Activated T-helper 17 cell treated with anti-CD3 and anti-CD28 coated beads, Interleukin-2, amount 50 U/mL, for 72 hours (primary cell): ENCODE measurements around the gene PLXDC1. TPM values are rescaled to one million over a fixed set of nuclear protein-coding genes. Genes with fewer than 3 reads are reported as not detected.
"Not testable (repeated sequence)": the region's sequence is repeated elsewhere in the genome, so short reads cannot be mapped to it uniquely, and the experiment has no call there.

Experiments used
- ATAC-seq: fragments of 150-1000 bp; cut with Tn5 transposase; replicated peaks from 2 replicates; pipeline ENCODE4 v1.10.0; 2021; ENCODE audit warnings: mild to moderate bottlenecking, moderate library complexity
- H3K27ac Mint-ChIP-seq: one replicate; pipeline ENCODE4 v1.8.0; 2022; ENCODE audit warnings: mixed read lengths
- H3K27me3 Mint-ChIP-seq: one replicate; pipeline ENCODE4 v1.8.0; 2022; ENCODE audit warnings: mixed read lengths
- H3K36me3 Mint-ChIP-seq: one replicate; pipeline ENCODE4 v1.8.0; 2022; ENCODE audit warnings: low read depth, mild to moderate bottlenecking, mixed read lengths
- H3K4me1 Mint-ChIP-seq: one replicate; pipeline ENCODE4 v1.8.0; 2022; ENCODE audit warnings: mixed read lengths
- H3K4me3 Mint-ChIP-seq: one replicate; pipeline ENCODE4 v1.8.0; 2022; ENCODE audit warnings: mild to moderate bottlenecking, mixed read lengths
- H3K9me3 Mint-ChIP-seq: one replicate; pipeline ENCODE4 v1.8.0; 2022; ENCODE audit warnings: mixed read lengths
- total RNA-seq, 2 donors: library from RNA; stranded (reverse); gene quantifications; one replicate each; pipeline ENCODE4 v1.2.3, GENCODE V29; 2022

Gene PLXDC1
- total RNA-seq, 2 donors from 2014 or later: 0.41 to 2.1 TPM

GRCh38 chr17:39074676-39075075, 76.8 kb downstream of the PLXDC1 start:
- Mint-ChIP-seq H3K27me3 (no peaks in the 10 kb centered on the region), H3K4me3 (no peak overlapping the region), H3K9me3 (no peaks in the 10 kb centered on the region), H3K36me3 (no peaks in the 10 kb centered on the region), H3K27ac (no peak overlapping the region), H3K4me1 (no peaks in the 10 kb centered on the region)
- ATAC-seq: no peak

GRCh38 chr17:39073916-39074315, 77.5 kb downstream of the PLXDC1 start:
- no peak overlapping the region for H3K4me3 Mint-ChIP-seq

GRCh38 chr17:39073353-39073752, 78.1 kb downstream of the PLXDC1 start:
- no peaks in the 10 kb centered on the region for H3K4me1 Mint-ChIP-seq
- no peaks in the 10 kb centered on the region for H3K27me3 Mint-ChIP-seq
- no peaks in the 10 kb centered on the region for H3K36me3 Mint-ChIP-seq
- no peak overlapping the region for H3K27ac Mint-ChIP-seq
- ATAC-seq: no peak
- no peak overlapping the region for H3K4me3 Mint-ChIP-seq
- no peaks in the 10 kb centered on the region for H3K9me3 Mint-ChIP-seq

More at GRCh38 chr17:39073916-39074315, 77.5 kb downstream of the PLXDC1 start:
- no peak for ATAC-seq
- H3K4me1 Mint-ChIP-seq: no peaks in the 10 kb centered on the region
- H3K9me3 Mint-ChIP-seq: no peaks in the 10 kb centered on the region
- no peak overlapping the region for H3K27ac Mint-ChIP-seq
- no peaks in the 10 kb centered on the region for H3K27me3 Mint-ChIP-seq
- no peaks in the 10 kb centered on the region for H3K36me3 Mint-ChIP-seq

- no peaks in the 10 kb centered on the region for H3K27me3 Mint-ChIP-seq
- no peak overlapping the region for H3K4me3 Mint-ChIP-seq
- H3K36me3 Mint-ChIP-seq: no peaks in the 10 kb centered on the region
- H3K9me3 Mint-ChIP-seq: no peaks in the 10 kb centered on the region
- H3K4me1 Mint-ChIP-seq: no peaks in the 10 kb centered on the region
- ATAC-seq: no peak
- no peak overlapping the region for H3K27ac Mint-ChIP-seq
Measured at GRCh38 chr17:39071573-39071972, 79.9 kb downstream of the PLXDC1 start.

DNA sequence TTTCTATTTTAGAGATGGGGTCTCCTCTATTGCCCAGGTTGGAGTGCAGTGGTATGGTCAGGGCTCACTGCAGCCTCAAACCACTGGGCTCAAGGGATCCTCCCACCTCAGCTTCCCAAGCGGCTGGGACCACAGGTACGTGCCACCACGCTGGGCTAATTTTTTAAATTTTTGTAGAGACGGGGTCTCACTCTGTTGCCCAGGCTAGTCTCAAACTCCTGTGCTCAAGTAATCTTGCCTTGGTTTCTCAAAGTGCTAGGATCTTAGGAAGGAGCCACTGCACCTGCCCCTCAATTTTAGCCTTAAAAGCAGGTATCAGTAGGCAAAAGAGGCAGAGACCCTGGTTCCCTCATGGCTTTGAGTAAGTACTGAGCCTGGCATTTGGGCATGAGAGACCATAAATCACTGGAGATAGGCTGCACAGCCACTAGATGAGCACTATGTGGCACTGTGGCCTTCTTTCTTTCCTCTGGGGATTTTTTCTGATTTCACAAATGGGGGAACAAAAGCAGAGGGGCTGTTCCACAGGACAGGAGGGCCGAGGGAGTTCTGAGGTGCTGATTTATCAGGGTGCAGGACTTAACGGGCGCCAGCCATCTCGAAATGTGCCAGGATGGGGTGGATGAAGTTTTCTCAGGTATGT, 82.2 kb downstream of the PLXDC1 start:
- Mint-ChIP-seq H3K27me3 (no peaks in the 10 kb centered on the region), H3K27ac (peak overlapping the region; percentile 10), H3K36me3 (no peaks in the 10 kb centered on the region), H3K4me3 (no peak overlapping the region), H3K9me3 (no peaks in the 10 kb centered on the region), H3K4me1 (no peaks in the 10 kb centered on the region)
- no peak for ATAC-seq

GRCh38 chr17:39064819-39065218, 86.6 kb downstream of the PLXDC1 start:
- no peaks in the 10 kb centered on the region for H3K9me3 Mint-ChIP-seq
- no peak for ATAC-seq
- no peak overlapping the region for H3K27ac Mint-ChIP-seq
- no peaks in the 10 kb centered on the region for H3K36me3 Mint-ChIP-seq
- no peaks in the 10 kb centered on the region for H3K4me1 Mint-ChIP-seq
- no peaks in the 10 kb centered on the region for H3K27me3 Mint-ChIP-seq
- H3K4me3 Mint-ChIP-seq: no peak overlapping the region

GRCh38 chr17:39064374-39064773, 87.1 kb downstream of the PLXDC1 start:
- ATAC-seq: no peak
- Mint-ChIP-seq H3K4me1 (no peaks in the 10 kb centered on the region), H3K9me3 (no peaks in the 10 kb centered on the region), H3K27me3 (no peaks in the 10 kb centered on the region), H3K4me3 (no peak overlapping the region), H3K27ac (no peak overlapping the region), H3K36me3 (no peaks in the 10 kb centered on the region)

DNA sequence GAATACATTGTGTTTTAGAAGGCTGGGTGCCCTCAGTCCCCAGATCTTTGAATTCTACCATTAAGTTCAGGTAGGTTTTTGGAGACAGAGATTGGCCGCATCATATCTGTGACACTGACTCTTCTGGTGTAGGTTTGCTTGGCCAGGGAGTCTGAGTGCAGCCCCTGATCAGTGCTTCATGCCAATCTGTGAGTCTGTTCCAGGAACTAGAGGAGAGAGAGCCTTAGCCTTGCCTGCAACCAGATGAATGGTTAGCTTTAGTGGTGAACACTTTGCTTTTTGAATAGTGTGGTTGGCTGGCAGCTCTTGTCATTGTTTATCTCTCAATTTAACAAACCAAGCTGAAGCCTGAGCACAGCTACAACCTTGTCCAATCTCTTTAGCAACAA, 87.8 kb downstream of the PLXDC1 start:
- no peaks in the 10 kb centered on the region for H3K36me3 Mint-ChIP-seq
- H3K4me3 Mint-ChIP-seq: no peak overlapping the region
- no peaks in the 10 kb centered on the region for H3K9me3 Mint-ChIP-seq
- no peak for ATAC-seq
- H3K27me3 Mint-ChIP-seq: no peaks in the 10 kb centered on the region
- no peak overlapping the region for H3K27ac Mint-ChIP-seq
- no peaks in the 10 kb centered on the region for H3K4me1 Mint-ChIP-seq

GRCh38 chr17:39062846-39063680, 88.4 kb downstream of the PLXDC1 start:
- Mint-ChIP-seq H3K27ac (no peak overlapping the region), H3K4me1 (no peaks in the 10 kb centered on the region), H3K4me3 (no peak overlapping the region), H3K27me3 (no peaks in the 10 kb centered on the region), H3K36me3 (no peaks in the 10 kb centered on the region), H3K9me3 (no peaks in the 10 kb centered on the region)
- no peak for ATAC-seq

DNA sequence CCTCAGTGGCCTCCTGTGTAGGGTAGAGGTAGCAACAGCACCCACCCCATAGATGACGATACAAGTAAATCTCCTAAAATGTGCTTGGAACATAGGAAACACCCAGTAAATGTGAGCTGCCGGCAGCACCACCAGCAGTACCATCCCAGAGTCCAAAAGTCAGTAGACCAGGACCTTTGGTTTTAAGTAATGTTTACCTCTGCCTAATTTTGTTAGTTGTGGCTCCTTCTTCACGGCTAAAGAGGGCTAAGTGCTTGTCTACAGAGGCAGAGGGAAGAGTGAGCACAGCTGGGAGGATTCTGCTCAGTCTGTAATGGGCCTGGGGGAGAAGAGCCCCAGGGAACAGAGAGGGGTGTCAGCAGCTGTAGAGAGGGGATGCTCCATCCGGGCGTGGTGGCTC, 92.9 kb downstream of the PLXDC1 start:
- Mint-ChIP-seq H3K4me3 (peak overlapping the region; percentile 80), H3K36me3 (peaks cover 5% of the 10 kb centered on the region), H3K27ac (no peak overlapping the region), H3K9me3 (no peaks in the 10 kb centered on the region), H3K27me3 (peaks cover under 1% of the 10 kb centered on the region), H3K4me1 (no peaks in the 10 kb centered on the region)
- ATAC-seq: no peak

GRCh38 chr17:39057701-39058206, 93.7 kb downstream of the PLXDC1 start:
- Mint-ChIP-seq H3K4me1 (no peaks in the 10 kb centered on the region), H3K4me3 (peak overlapping the region; percentile 80), H3K27me3 (peaks cover 5% of the 10 kb centered on the region), H3K36me3 (peaks cover 5% of the 10 kb centered on the region), H3K27ac (peak overlapping the region; percentile 90), H3K9me3 (no peaks in the 10 kb centered on the region)
- ATAC-seq: no peak

DNA sequence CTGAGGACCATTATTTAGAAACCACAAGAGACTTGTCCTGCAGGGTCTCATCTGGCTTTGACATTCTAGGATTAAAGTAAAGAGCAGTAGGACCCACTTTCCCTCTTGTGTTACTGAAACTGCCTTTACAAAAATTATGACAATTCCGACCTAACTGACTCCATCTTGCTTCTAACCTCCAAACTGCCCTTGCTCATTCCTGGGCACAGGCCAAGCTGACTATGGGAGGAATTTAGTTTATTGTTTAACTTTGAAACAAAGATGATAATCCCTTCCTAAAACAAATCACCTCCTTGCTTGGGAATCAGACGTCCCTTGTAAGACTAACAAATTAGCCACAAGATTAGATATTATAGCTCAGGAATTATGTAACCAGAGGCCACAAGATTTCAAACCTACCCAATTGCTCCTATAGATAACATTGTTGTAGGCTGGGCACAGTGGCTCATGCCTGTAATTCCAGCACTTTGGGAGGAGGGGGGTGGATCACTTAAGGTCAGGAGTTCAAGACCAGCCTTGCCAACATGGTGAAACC, 97.3 kb downstream of the PLXDC1 start:
- Mint-ChIP-seq H3K4me1 (no peaks in the 10 kb centered on the region), H3K9me3 (no peaks in the 10 kb centered on the region), H3K36me3 (peaks cover 5% of the 10 kb centered on the region), H3K27ac (no peak overlapping the region), H3K27me3 (peaks cover 10% of the 10 kb centered on the region), H3K4me3 (no peak overlapping the region)
- ATAC-seq: no peak

GRCh38 chr17:39052423-39052822, 99.0 kb downstream of the PLXDC1 start:
- not testable (repeated sequence) for H3K36me3 Mint-ChIP-seq, H3K27ac Mint-ChIP-seq, ATAC-seq, H3K4me3 Mint-ChIP-seq, H3K27me3 Mint-ChIP-seq, H3K9me3 Mint-ChIP-seq, H3K4me1 Mint-ChIP-seq

DNA sequence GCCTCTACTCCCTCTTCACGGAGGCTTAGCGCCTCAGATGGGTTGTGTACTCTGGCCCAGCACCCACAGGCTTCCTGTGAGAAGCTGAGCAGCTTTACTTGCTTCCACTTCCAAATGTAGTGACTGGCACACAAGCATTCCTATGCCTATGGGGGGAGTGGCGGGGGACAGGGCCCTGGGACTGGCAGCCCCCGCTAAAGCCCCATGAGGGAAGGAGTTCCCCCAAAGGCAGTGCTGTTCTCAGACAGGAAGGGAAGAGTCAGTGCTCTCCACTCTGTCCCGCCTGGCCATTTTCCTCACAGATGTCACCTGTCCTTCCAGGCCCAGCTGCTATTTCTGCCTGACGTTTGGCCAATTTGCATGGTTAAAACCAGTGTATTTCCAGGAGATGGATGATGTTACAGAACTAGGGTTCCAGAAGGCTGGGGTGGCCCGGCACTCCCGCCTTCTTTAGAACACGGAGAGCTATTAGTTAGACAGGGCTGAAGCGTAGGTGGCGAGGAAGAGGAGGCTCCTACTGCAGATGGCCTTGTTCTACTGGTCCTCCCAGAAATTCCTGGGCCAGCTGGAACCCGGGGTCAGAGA, 100.3 kb downstream of the PLXDC1 start:
- H3K4me3 Mint-ChIP-seq: no peak overlapping the region
- H3K4me1 Mint-ChIP-seq: no peaks in the 10 kb centered on the region
- H3K27me3 Mint-ChIP-seq: peaks cover 10% of the 10 kb centered on the region
- H3K9me3 Mint-ChIP-seq: peaks cover 8% of the 10 kb centered on the region
- no peaks in the 10 kb centered on the region for H3K36me3 Mint-ChIP-seq
- H3K27ac Mint-ChIP-seq: peak overlapping the region; percentile 8
- ATAC-seq: no peak
